Ishikawa (cell line): Measurements from ENCODE around the gene GYG2.

Source experiments
- CEBPB ChIP-seq: IDR thresholded peaks from 2 replicates; pipeline ENCODE4 v1.6.1; 2012
- CREB1 ChIP-seq: IDR thresholded peaks from 2 replicates; pipeline ENCODE4 v1.6.1; 2012; ENCODE audit warnings: low read depth
- EGR1 ChIP-seq: IDR thresholded peaks from 2 replicates; pipeline ENCODE4 v1.6.1; 2012
- EP300 ChIP-seq: IDR thresholded peaks from 2 replicates; pipeline ENCODE4 v1.6.1; 2012; ENCODE audit warnings: borderline replicate concordance
- FOXM1 ChIP-seq: IDR thresholded peaks from 2 replicates; pipeline ENCODE4 v1.6.1; 2012; ENCODE audit warnings: low read depth, borderline replicate concordance
- MAX ChIP-seq: IDR thresholded peaks from 2 replicates; pipeline ENCODE4 v1.6.1; 2012
- NFIC ChIP-seq: IDR thresholded peaks from 2 replicates; pipeline ENCODE4 v1.6.1; 2012
- RAD21 ChIP-seq: IDR thresholded peaks from 2 replicates; pipeline ENCODE4 v1.6.1; 2012; ENCODE audit warnings: low read depth
- REST ChIP-seq: IDR thresholded peaks from 2 replicates; pipeline ENCODE4 v1.6.1; 2012; ENCODE audit warnings: low read depth, mild to moderate bottlenecking
- TAF1 ChIP-seq: IDR thresholded peaks from 2 replicates; pipeline ENCODE4 v1.6.1; 2012; ENCODE audit warnings: low read depth, mild to moderate bottlenecking
- TCF12 ChIP-seq: IDR thresholded peaks from 2 replicates; pipeline ENCODE4 v1.6.1; 2012; ENCODE audit warnings: low read depth
- TEAD4 ChIP-seq: IDR thresholded peaks from 2 replicates; pipeline ENCODE4 v1.6.1; 2012
- USF1 ChIP-seq: IDR thresholded peaks from 2 replicates; pipeline ENCODE4 v1.6.1; 2012
- YY1 ChIP-seq: IDR thresholded peaks from 2 replicates; pipeline ENCODE4 v1.6.1; 2012; ENCODE audit warnings: low read depth
- ZBTB7A ChIP-seq: IDR thresholded peaks from 2 replicates; pipeline ENCODE4 v1.6.1; 2012; ENCODE audit warnings: low read depth

The GYG2 gene

GRCh38 chrX:2801223-2801622, 27.5 kb upstream of the GYG2 start:
- TF ChIP-seq RAD21 (no peak), NFIC (no peak), CREB1 (no peak), TEAD4 (no peak), MAX (no peak), TCF12 (no peak), CEBPB (no peak), YY1 (no peak)

DNA sequence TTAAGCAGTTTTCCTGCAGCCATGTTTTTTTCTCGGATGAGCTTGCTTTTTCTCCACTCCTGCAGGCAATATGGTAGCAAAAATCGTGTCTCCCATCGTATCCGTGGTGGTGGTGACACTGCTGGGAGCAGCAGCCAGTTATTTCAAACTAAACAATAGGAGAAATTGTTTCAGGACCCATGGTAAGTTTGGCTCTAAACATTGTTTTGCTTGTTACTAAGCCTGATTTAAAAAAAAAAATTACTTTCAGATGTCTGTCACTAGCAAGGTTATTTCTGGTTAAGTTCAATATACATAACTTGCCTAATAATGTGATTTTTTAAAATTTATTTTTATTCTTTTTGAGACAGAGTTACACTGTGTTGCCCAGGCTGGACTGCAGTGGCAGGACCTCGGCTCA, 17.5 kb upstream of the GYG2 start:
- TF ChIP-seq RAD21 (no peak), CREB1 (no peak), TEAD4 (no peak), CEBPB (no peak), YY1 (no peak), USF1 (no peak), MAX (no peak), EGR1 (no peak)

DNA sequence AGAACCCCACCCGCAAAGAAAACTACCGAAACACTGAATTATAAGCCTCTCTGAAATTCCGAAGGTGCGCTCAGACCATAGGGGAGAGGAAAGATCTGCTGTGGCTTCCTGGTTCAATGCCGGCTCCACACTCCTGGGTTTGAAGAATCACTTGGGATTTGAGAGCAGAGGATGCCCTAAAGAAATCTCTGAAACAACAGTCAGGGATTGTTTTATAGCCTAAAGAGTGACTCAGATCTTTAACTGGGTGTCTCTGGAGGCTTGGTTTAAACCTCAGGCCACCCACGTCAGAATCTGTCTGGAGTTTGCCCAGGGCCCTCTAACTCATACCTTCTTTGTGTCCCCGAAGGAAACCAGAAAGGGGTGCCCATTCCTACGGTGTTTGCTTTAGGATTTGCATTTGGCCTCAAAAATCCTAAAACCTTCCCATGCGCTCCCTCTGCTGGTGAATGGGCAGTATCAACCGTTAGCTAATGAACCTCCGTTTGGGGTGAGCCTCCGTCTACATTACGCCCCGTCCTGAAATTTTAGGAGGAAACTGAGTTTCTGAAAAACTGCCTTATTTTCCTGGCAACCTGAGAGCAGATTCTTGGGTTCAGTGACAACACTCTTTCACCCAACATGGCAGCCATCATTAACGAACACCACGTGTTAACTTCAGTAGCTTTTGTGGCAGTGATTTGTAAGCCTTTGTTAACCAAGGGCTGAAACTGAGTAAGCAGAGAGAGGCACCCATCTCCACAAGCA, 16.4 kb upstream of the GYG2 start:
- peak; percentile 69 for TF ChIP-seq RAD21

- TF ChIP-seq REST: no peak
- TF ChIP-seq YY1: no peak
- no peak for TF ChIP-seq RAD21
- TF ChIP-seq TAF1: no peak
- TF ChIP-seq FOXM1: no peak
- TF ChIP-seq EGR1: no peak
- TF ChIP-seq CEBPB: no peak
- no peak for TF ChIP-seq TCF12
- no peak for TF ChIP-seq ZBTB7A
- TF ChIP-seq TEAD4: no peak
- TF ChIP-seq NFIC: no peak
- TF ChIP-seq EP300: no peak
- no peak for TF ChIP-seq CREB1
- no peak for TF ChIP-seq USF1
- no peak for TF ChIP-seq MAX
Observed at GRCh38 chrX:2817036-2817435, 11.7 kb upstream of the GYG2 start.

DNA sequence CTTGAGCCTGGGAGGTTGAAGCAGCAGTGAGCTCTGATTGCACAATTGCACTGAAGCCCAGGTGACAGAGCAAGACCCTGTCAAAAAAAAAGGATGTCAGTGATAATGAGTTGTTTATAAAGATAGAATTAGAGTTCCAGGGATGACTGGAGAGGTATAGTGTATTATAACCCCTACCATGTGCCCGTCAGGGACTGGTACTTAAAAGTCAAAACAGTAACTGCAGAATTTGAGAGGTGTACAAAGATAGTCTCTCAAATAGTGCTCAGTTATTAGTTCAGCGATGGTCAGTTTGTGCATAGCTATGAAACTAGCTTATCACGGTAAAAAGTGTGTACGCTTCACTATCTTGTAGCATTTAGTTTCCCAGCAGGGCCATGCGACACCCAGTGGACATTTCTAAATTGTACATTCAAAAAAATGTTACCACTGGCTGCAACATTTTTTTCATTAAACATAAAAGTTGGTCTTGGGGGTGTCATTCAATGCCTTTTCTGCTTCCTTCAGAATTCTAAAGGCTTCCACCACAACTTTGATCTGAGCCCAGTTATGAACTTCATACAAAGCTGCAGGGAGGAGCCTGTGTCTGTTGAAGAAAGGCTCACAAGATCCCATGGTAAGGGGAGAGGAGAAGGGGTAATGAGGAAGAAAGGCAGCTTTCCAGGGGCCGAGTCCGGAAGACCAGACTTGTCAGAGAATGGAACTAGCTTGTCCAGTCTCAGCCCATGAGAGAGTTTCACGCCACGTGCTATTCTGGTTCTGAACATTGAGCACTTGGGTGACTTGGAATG, 9.2 kb upstream of the GYG2 start:
- TF ChIP-seq RAD21 (peak; percentile 54), EP300 (no peak)

DNA sequence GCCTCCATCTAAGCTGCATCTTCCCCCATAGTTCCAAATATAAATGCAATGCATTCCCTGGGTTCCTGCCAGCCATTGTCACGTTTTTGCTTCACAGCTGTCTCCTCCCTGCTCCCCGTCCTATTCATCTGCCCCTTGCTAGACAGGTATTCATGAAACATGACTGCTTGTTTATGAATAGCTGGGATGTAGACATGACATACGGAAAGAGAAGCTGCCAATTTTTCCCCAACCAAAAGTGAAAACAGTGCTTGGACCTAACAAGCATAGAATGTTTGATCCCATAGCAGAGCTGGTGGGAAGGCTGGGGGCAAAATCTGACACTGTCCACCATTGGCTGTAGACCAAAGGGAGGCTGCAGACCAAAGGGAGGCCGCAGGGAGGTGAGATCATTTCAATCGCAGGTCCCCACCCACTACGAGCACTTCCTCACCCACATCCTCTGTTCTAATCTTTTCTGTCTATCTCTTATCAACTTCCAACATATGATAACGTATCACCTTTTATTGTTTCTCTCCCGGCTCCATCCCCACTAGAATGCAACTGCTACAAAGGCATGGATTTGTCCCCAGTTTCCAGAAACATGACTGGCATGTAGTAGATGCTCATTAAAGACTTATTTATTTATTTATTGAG, 8.5 kb upstream of the GYG2 start:
- TF ChIP-seq EGR1: no peak
- no peak for TF ChIP-seq ZBTB7A
- TF ChIP-seq EP300: no peak
- TF ChIP-seq USF1: no peak
- no peak for TF ChIP-seq RAD21
- TF ChIP-seq FOXM1: no peak
- no peak for TF ChIP-seq TCF12
- TF ChIP-seq MAX: no peak
